CD4-positive, alpha-beta T cell treated with Interleukin-4 for 1 hour (primary cell): Measurements from ENCODE around the gene ENPP4.
"Not testable (repeated sequence)": the region's sequence is repeated elsewhere in the genome, so short reads cannot be mapped to it uniquely, and the experiment has no call there.

ENCODE experiments used
- DNase-seq, 2 donors: peaks; one replicate each; pipeline ENCODE4 v3.0.0-alpha.2; 2020 to 2022

Gene ENPP4

GRCh38 chr6:46134216-46134615, 4.4 kb downstream of the ENPP4 start:
- no peak for DNase-seq

- no peak for DNase-seq
These were observed 5.4 kb downstream of the ENPP4 start for GRCh38 chr6:46135176-46135575.

GRCh38 chr6:46136831-46137230, 7.0 kb downstream of the ENPP4 start:
- DNase-seq: no peak

- DNase-seq: no peak
These were observed 7.6 kb downstream of the ENPP4 start for GRCh38 chr6:46137387-46137786.

GRCh38 chr6:46138281-46138680, 8.5 kb downstream of the ENPP4 start:
- no peak for DNase-seq

GRCh38 chr6:46144270-46144669, 14.5 kb downstream of the ENPP4 start:
- DNase-seq: no peak

- DNase-seq: not testable (repeated sequence)
These were observed 19.3 kb downstream of the ENPP4 start for GRCh38 chr6:46149066-46149465.

- DNase-seq: no peak
These were observed 26.9 kb downstream of the ENPP4 start for GRCh38 chr6:46156701-46157100.

- no peak for DNase-seq
These were observed 29.4 kb downstream of the ENPP4 start for GRCh38 chr6:46159229-46159628.

- no peak for DNase-seq
These were observed 30.3 kb downstream of the ENPP4 start for GRCh38 chr6:46160102-46160501.

- DNase-seq: peak; percentile 73 to 79
These were observed 40.8 kb downstream of the ENPP4 start, which contains the start of gene ENPP5 for GRCh38 chr6:46170357-46171289. ENPP5 (minus strand) TSS chr6:46170980; CDS start chr6:46168262, 2,718 bp downstream.

GRCh38 chr6:46172176-46172575, 42.4 kb downstream of the ENPP4 start:
- DNase-seq: no peak

GRCh38 chr6:46174904-46175303, 45.1 kb downstream of the ENPP4 start:
- DNase-seq: peak in 1 of 2 donors; percentile 37

GRCh38 chr6:46175446-46175845, 45.7 kb downstream of the ENPP4 start:
- DNase-seq: peak in 1 of 2 donors; percentile 67

GRCh38 chr6:46175976-46176375, 46.2 kb downstream of the ENPP4 start:
- DNase-seq: no peak

- DNase-seq: no peak
These were observed 54.3 kb downstream of the ENPP4 start for GRCh38 chr6:46184114-46184513.

- DNase-seq: no peak
These were observed 56.8 kb downstream of the ENPP4 start for GRCh38 chr6:46186583-46186982.

GRCh38 chr6:46189726-46190125, 59.9 kb downstream of the ENPP4 start:
- DNase-seq: no peak

- DNase-seq: no peak
These were observed 61.1 kb downstream of the ENPP4 start for GRCh38 chr6:46190889-46191288.

- DNase-seq: no peak
These were observed 62.2 kb downstream of the ENPP4 start for GRCh38 chr6:46191961-46192360.
